ENCODE measurements around the gene PARD3B. TPM values are rescaled to one million over a fixed set of nuclear protein-coding genes. Genes with fewer than 3 reads are reported as not detected.

The PARD3B gene
- total and polyA plus RNA-seq, 2 of the 8 experiments (the other 6 are each of a cell fraction or from before 2014, with no cell fraction given), result 1.2 to 5.7 TPM

DNA sequence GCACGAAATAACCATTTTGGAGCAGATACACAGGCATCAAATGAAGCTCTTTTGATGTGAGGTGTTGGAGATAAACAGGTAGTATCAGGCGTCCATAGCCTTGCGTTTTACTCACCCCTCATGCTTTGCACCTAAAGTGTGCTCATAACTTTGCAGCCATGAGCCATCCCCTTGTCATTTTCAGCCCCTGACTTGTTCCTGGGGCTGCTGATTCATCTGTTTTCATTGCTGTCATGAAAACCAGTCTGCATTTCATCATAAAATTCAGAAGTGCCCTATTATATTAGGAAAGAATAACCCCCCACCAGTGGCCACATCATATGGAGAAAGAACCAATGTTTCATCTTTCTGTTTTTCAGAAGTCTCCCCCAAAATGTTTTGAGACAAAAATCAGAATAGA is 807.3 kb downstream of the PARD3B start (continued):
- TF ChIP-seq RNF2 (IDR thresholded peaks at IDR 0.05; ENCODE audit: borderline replicate concordance, low read depth, low read length, missing control alignments, poor library complexity, severe bottlenecking), result no peak

Data from H1 (cell line).